HCT116 (cell line): ENCODE data around the gene SPINK5. TPM values are rescaled to one million over a fixed set of nuclear protein-coding genes. Genes with fewer than 3 reads are reported as not detected.

Source experiments
- ATAC-seq: fragments of 200-7000 bp; cut with Tn5 transposase; 2 replicates; pipeline ENCODE4 v1.9.1; 2020; ENCODE audit warnings: mild to moderate bottlenecking, moderate library complexity
- BruUV-seq: library from RNA; stranded (reverse); fragments of 400-500 nt; replicated peaks from 2 replicates; lab custom pipeline; 2021; lab: Mats Ljungman, UMichigan
- CTCF ChIA-PET: fragments of 300-600 bp; sonication (Branson Sonifier 250); formaldehyde crosslinking; loops from one replicate; lab custom pipeline; 2021; ENCODE audit warnings: antibody characterized with exemption; lab: Charles Lee
- POLR2A ChIA-PET: fragments of 300-600, 350-600 bp; sonication (Branson Sonifier 250); formaldehyde crosslinking; loops from one replicate; lab custom pipeline; 2021; ENCODE audit warnings: antibody characterized with exemption; lab: Charles Lee
- RAD21 ChIA-PET, 2 experiments: fragments of 300-600 bp; sonication (Branson Sonifier 250); formaldehyde crosslinking; loops; one replicate each; lab custom pipeline; 2023; ENCODE audit warnings: low total read pairs in 2 of 2; ENCODE audit not compliant: uncharacterized antibody in 2 of 2, unreplicated experiment in 2 of 2, low non-redundant PET in 1 of 2; lab: Charles Lee
- DNase-seq: peaks from one replicate; pipeline ENCODE4 v3.0.0-alpha.2; 2010; ENCODE audit warnings: low read depth, low spot score
- H2AFZ ChIP-seq: fragments of 200-600 bp; shearing (Covaris generic), sonication (generic); 2 replicates; pipeline ENCODE4 v1.6.1; 2017; ENCODE audit warnings: low read depth, mixed run types, mixed read lengths, antibody characterized with exemption, low read length; ENCODE audit not compliant: poor library complexity, severe bottlenecking
- H3K27ac ChIP-seq: 2 replicates; pipeline ENCODE4 v1.5.1; 2012; ENCODE audit warnings: low read depth, low read length
- H3K27me3 ChIP-seq: fragments of 200-600 bp; sonication (generic); 2 replicates; pipeline ENCODE4 v1.6.1; 2016; ENCODE audit warnings: mixed run types, low read length, mixed read lengths; ENCODE audit not compliant: insufficient read depth
- H3K36me3 ChIP-seq, 2 experiments: fragments of 200-500 bp in 1 of 2; fragments of 200-600 bp in 1 of 2; sonication (Bioruptor generic) in 1 of 2; sonication (generic) in 1 of 2; 2 replicates each; pipeline versions ENCODE4 v1.5.1 to v1.6.1; 2014 to 2016; ENCODE audit warnings: low read length in 2 of 2, inconsistent platforms in 1 of 2, mixed read lengths in 1 of 2, mixed run types in 1 of 2; ENCODE audit not compliant: insufficient read depth in 2 of 2, control insufficient read depth in 1 of 2
- H3K4me1 ChIP-seq, 2 experiments: fragments of 200-600 bp in 1 of 2; sonication (generic) in 1 of 2; 2 replicates each; pipeline versions ENCODE4 v1.5.1 to v1.6.1; 2012 to 2017; ENCODE audit warnings: low read length in 2 of 2, inconsistent platforms in 1 of 2, mild to moderate bottlenecking in 1 of 2, mixed read lengths in 1 of 2, mixed run types in 1 of 2, moderate library complexity in 1 of 2; ENCODE audit not compliant: insufficient read depth in 2 of 2, control insufficient read depth in 1 of 2
- H3K4me2 ChIP-seq: fragments of 200-600 bp; sonication (generic); 2 replicates; pipeline ENCODE4 v1.6.1; 2017; ENCODE audit warnings: mixed run types, low read length, mixed read lengths
- H3K4me3 ChIP-seq, 2 experiments: fragments of 200-600 bp in 1 of 2; sonication (generic) in 1 of 2; replicated peaks in 1 of 2; 2 replicates each; pipeline ENCODE4 v1.5.1; 2011 to 2016; ENCODE audit warnings: low read length in 2 of 2, control low read depth in 1 of 2, low read depth in 1 of 2, mild to moderate bottlenecking in 1 of 2, mixed read lengths in 1 of 2, mixed run types in 1 of 2
- H3K79me2 ChIP-seq: fragments of 200-600 bp; sonication (generic); 2 replicates; pipeline ENCODE4 v1.6.1; 2017; ENCODE audit warnings: mild to moderate bottlenecking, mixed run types, low read length, moderate library complexity, mixed read lengths; ENCODE audit not compliant: insufficient read depth
- H3K9ac ChIP-seq: fragments of 200-600 bp; sonication (generic); 2 replicates; pipeline ENCODE4 v1.6.1; 2016; ENCODE audit warnings: low read length, mixed read lengths
- H3K9me2 ChIP-seq: fragments of 200-600 bp; sonication (generic), shearing (Covaris generic); 2 replicates; pipeline ENCODE4 v1.6.1; 2017; ENCODE audit warnings: mixed run types, mild to moderate bottlenecking, moderate library complexity; ENCODE audit not compliant: insufficient read depth
- H3K9me3 ChIP-seq, 2 experiments: fragments of 200-500 bp in 1 of 2; fragments of 200-600 bp in 1 of 2; sonication (Bioruptor generic) in 1 of 2; sonication (generic) in 1 of 2; 2 replicates each; pipeline ENCODE4 v1.6.1; 2014 to 2017; ENCODE audit warnings: low read length in 2 of 2, mixed read lengths in 2 of 2, inconsistent platforms in 1 of 2, low read depth in 1 of 2, mild to moderate bottlenecking in 1 of 2, mixed run types in 1 of 2, moderate library complexity in 1 of 2; ENCODE audit not compliant: control insufficient read depth in 1 of 2, insufficient read depth in 1 of 2
- H4K20me1 ChIP-seq: fragments of 200-600 bp; sonication (generic), shearing (Covaris generic); 2 replicates; pipeline ENCODE4 v1.6.1; 2017; ENCODE audit warnings: mixed run types, mild to moderate bottlenecking, moderate library complexity; ENCODE audit not compliant: insufficient read depth
- CEBPB ChIP-seq: IDR thresholded peaks from 2 replicates; pipeline ENCODE4 v1.6.1; 2012; ENCODE audit warnings: low read depth
- EZH2 ChIP-seq: fragments of 200-600 bp; sonication (generic); IDR thresholded peaks from 2 replicates; pipeline ENCODE4 v1.6.1; 2017; ENCODE audit warnings: antibody characterized with exemption, mixed run types
- EZH2phosphoT487 ChIP-seq: fragments of 200-600 bp; IDR thresholded peaks from 2 replicates; pipeline ENCODE4 v1.6.1; 2018; ENCODE audit warnings: antibody characterized with exemption, borderline replicate concordance
- MAX ChIP-seq: IDR thresholded peaks from 2 replicates; pipeline ENCODE4 v1.6.1; 2012
- POLR2AphosphoS5 ChIP-seq: IDR thresholded peaks from 2 replicates; pipeline ENCODE4 v1.6.1; 2011; ENCODE audit warnings: mild to moderate bottlenecking, low read depth, low read length, moderate library complexity
- REST ChIP-seq: IDR thresholded peaks from 2 replicates; pipeline ENCODE4 v1.6.1; 2012; ENCODE audit warnings: low read depth
- YY1 ChIP-seq: IDR thresholded peaks from 2 replicates; pipeline ENCODE4 v1.6.1; 2011; ENCODE audit warnings: low read length, low read depth, moderate library complexity, mild to moderate bottlenecking; ENCODE audit not compliant: insufficient replicate concordance; ENCODE audit errors: extremely low read depth
- ZFX ChIP-seq: fragments of 450-650 bp; IDR thresholded peaks from 2 replicates; pipeline ENCODE4 v1.6.1; 2017
- ZNF274 ChIP-seq: fragments of 200-500 bp; sonication (Bioruptor generic); IDR thresholded peaks from 2 replicates; pipeline ENCODE4 v1.6.1; 2014; ENCODE audit warnings: mild to moderate bottlenecking, low read depth, low read length, inconsistent platforms
- intact Hi-C: fragments of 100-400 bp; cut with micrococcal nuclease; formaldehyde crosslinking; loops from 2 replicates; pipeline ENCODE4 v1.10.0; 2022
- total RNA-seq: library from RNA; stranded (reverse); gene quantifications from one replicate; pipeline ENCODE4 v1.2.1, GENCODE V29; 2021; ENCODE audit not compliant: unreplicated experiment

Gene SPINK5
- total RNA-seq, 1 experiment from 2014 or later = not detected

- peaks cover 3% of the 10 kb centered on the region for H3K27me3 ChIP-seq
- no peaks in the 10 kb centered on the region for H3K9me3 ChIP-seq
- H3K36me3 ChIP-seq = no peaks in the 10 kb centered on the region
- H3K4me1 ChIP-seq = no peaks in the 10 kb centered on the region
- no peaks in the 10 kb centered on the region for H3K79me2 ChIP-seq
- RAD21 ChIA-PET = no interaction called here
- BruUV-seq = no TSS peak
- DNase-seq (no peak), ATAC-seq (no peak)
- no peak overlapping the region for H2AFZ ChIP-seq
- no peak overlapping the region for H3K4me2 ChIP-seq
- TF ChIP-seq ZNF274 (no peak), CEBPB (no peak), EZH2phosphoT487 (no peak), ZFX (no peak), REST (no peak), EZH2 (no peak), MAX (no peak), YY1 (no peak), POLR2AphosphoS5 (no peak)
- intact Hi-C loops = no loop called here
- H3K9ac ChIP-seq = no peak overlapping the region
- no peak overlapping the region for H3K27ac ChIP-seq
- no peaks in the 10 kb centered on the region for H3K9me2 ChIP-seq
- no peaks in the 10 kb centered on the region for H4K20me1 ChIP-seq
- H3K4me3 ChIP-seq = no peak overlapping the region
- POLR2A ChIA-PET = no interaction called here
- CTCF ChIA-PET = no interaction called here
These were observed 49.5 kb downstream of the SPINK5 start for GRCh38 chr5:148113243-148113642.
